ENCODE data around the gene SPOP. TPM values are rescaled to one million over a fixed set of nuclear protein-coding genes. Genes with fewer than 3 reads are reported as not detected.

Gene SPOP
- total RNA-seq, 4 donors from 2014 or later, result 33.7 to 73.5 (median 50.4) TPM

- DNase-seq (ENCODE audit: low spot score) (no peak), ATAC-seq (ENCODE audit: low FRiP score) (no peak)
- TF ChIP-seq CTCF (IDR thresholded peaks at IDR 0.05), result no peak
These were observed 59.8 kb downstream of the SPOP start for GRCh38 chr17:49618028-49618611.

- peak; percentile 66 for ATAC-seq (ENCODE audit: low FRiP score)
- no peak for DNase-seq (ENCODE audit: low spot score)
- TF ChIP-seq CTCF (IDR thresholded peaks at IDR 0.05), result no peak
These were observed 61.2 kb downstream of the SPOP start for GRCh38 chr17:49616601-49617131.

GRCh38 chr17:49616086-49616485, 61.8 kb downstream of the SPOP start:
- DNase-seq (ENCODE audit: low spot score) (no peak), ATAC-seq (ENCODE audit: low FRiP score) (no peak)
- no peak for TF ChIP-seq CTCF (IDR thresholded peaks at IDR 0.05)

- no peak for ATAC-seq (ENCODE audit: low FRiP score)
- no peak for TF ChIP-seq CTCF (IDR thresholded peaks at IDR 0.05)
These were observed 64.6 kb downstream of the SPOP start for GRCh38 chr17:49613182-49613800.

GRCh38 chr17:49612726-49613125, 65.2 kb downstream of the SPOP start:
- DNase-seq (ENCODE audit: low spot score) (no peak), ATAC-seq (ENCODE audit: low FRiP score) (no peak)
- TF ChIP-seq CTCF (IDR thresholded peaks at IDR 0.05), result no peak

More at GRCh38 chr17:49613182-49613800, 64.6 kb downstream of the SPOP start:
- no peak for DNase-seq (ENCODE audit: low spot score)

GRCh38 chr17:49610883-49611584, 66.9 kb downstream of the SPOP start:
- DNase-seq (ENCODE audit: low spot score) (no peak), ATAC-seq (ENCODE audit: low FRiP score) (peak; percentile 82)
- TF ChIP-seq CTCF (IDR thresholded peaks at IDR 0.05), result no peak

Data from omental fat pad (tissue), 4 donors.